ENCODE results near the gene TMOD3. TPM values are rescaled to one million over a fixed set of nuclear protein-coding genes. Genes with fewer than 3 reads are reported as not detected.
A peak's percentile ranks its signal among the peaks of the same experiment; 100 is the strongest.

TMOD3 gene
- total RNA-seq, 1 experiment from 2014 or later, result 94.6 TPM

DNA sequence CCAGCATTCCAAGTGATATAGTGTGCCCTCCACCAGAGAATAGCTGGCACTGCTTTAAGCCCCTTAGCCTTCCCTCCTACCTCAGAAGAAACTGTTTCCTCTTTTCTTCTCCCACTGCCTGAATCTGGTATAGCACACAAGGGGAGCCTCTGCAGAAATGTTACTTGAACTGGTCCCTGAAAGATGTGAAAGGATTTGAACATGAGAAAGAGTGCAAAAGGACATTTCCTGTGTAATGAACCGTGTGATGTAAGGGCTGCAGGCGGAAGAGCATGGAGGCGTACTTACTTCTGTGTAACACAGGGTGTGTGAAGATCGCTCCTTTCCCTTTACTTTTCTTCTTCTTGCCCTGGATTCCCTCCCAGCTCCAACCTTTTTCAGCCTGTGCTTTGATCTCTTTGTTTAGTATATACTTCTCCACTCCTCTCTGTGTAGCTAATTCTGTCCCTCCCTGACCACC lies 8.4 kb downstream of the TMOD3 start:
- Mint-ChIP-seq H3K36me3 (ENCODE audit: insufficient read depth, unreplicated experiment) (peaks cover 12% of the 10 kb centered on the region), H3K4me1 (ENCODE audit: insufficient read depth, unreplicated experiment) (peaks cover 77% of the 10 kb centered on the region), H3K27me3 (ENCODE audit: insufficient read depth, unreplicated experiment) (no peaks in the 10 kb centered on the region), H3K27ac (ENCODE audit: low read depth, unreplicated experiment) (peak overlapping the region; percentile 86), H3K4me3 (ENCODE audit: unreplicated experiment) (peak overlapping the region; percentile 1), H3K9me3 (ENCODE audit: unreplicated experiment) (no peaks in the 10 kb centered on the region)
- DNase-seq (ENCODE audit: unreplicated experiment), result no peak
- intact Hi-C loops (cut with micrococcal nuclease), result no loop called here
- ChIA-PET POLR2A (interaction anchor here (1.0 to 1.7 kb wide), 4 partner anchors 8 to 41 kb away, joined by 3 to 5 read pairs (median 4); partner anchors contain the start of gene TMOD3), CTCF (interaction anchor here (1.3 kb wide), 1 partner anchor 188 kb away, joined by 5 read pairs; no protein-coding TSS in a partner anchor)
- no TSS peak for BruUV-seq (replicated peaks)
- TF ChIP-seq, protein P1, sequence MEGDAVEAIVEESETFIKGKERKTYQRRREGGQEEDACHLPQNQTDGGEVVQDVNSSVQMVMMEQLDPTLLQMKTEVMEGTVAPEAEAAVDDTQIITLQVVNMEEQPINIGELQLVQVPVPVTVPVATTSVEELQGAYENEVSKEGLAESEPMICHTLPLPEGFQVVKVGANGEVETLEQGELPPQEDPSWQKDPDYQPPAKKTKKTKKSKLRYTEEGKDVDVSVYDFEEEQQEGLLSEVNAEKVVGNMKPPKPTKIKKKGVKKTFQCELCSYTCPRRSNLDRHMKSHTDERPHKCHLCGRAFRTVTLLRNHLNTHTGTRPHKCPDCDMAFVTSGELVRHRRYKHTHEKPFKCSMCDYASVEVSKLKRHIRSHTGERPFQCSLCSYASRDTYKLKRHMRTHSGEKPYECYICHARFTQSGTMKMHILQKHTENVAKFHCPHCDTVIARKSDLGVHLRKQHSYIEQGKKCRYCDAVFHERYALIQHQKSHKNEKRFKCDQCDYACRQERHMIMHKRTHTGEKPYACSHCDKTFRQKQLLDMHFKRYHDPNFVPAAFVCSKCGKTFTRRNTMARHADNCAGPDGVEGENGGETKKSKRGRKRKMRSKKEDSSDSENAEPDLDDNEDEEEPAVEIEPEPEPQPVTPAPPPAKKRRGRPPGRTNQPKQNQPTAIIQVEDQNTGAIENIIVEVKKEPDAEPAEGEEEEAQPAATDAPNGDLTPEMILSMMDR (IDR thresholded peaks at IDR 0.05; ENCODE audit: unreplicated experiment), result no peak

DNA sequence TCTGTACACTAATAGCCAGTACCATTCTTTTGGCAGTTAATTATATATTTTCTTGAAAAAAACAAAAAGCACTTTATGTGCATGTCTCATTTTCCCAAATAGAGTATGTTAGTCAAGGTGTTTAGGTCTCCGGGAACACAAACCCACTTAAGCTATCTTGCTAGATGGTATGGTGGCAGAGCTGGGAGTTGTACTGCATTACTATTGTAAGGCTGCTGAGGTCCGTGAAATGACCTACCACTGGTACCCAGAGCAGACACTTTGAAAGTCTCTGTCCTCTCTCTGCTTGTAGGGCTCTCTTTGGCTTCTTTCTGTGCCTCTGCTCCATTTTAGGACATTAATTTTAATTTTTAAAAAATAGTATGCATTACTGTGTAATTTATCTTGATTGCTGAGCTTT lies 8.8 kb downstream of the TMOD3 start:
- no peak for DNase-seq (ENCODE audit: unreplicated experiment)
- TF ChIP-seq, protein P1 (IDR thresholded peaks at IDR 0.05; ENCODE audit: unreplicated experiment), result no peak
- Mint-ChIP-seq H3K4me3 (ENCODE audit: unreplicated experiment) (peak overlapping the region; percentile 1), H3K27ac (ENCODE audit: low read depth, unreplicated experiment) (peak overlapping the region; percentile 86), H3K9me3 (ENCODE audit: unreplicated experiment) (no peaks in the 10 kb centered on the region), H3K27me3 (ENCODE audit: insufficient read depth, unreplicated experiment) (no peaks in the 10 kb centered on the region), H3K36me3 (ENCODE audit: insufficient read depth, unreplicated experiment) (peaks cover 12% of the 10 kb centered on the region), H3K4me1 (ENCODE audit: insufficient read depth, unreplicated experiment) (peaks cover 77% of the 10 kb centered on the region)
- ChIA-PET CTCF (interaction anchor here (1.3 kb wide), 1 partner anchor 188 kb away, joined by 5 read pairs; no protein-coding TSS in a partner anchor), POLR2A (interaction anchor here (1.0 to 1.7 kb wide), 4 partner anchors 9 to 41 kb away, joined by 3 to 5 read pairs (median 4); partner anchors contain the start of gene TMOD3)
- intact Hi-C loops (cut with micrococcal nuclease), result no loop called here
- no TSS peak for BruUV-seq (replicated peaks)

GRCh38 chr15:51840692-51841091 lies 11.2 kb downstream of the TMOD3 start:
- peaks cover 6% of the 10 kb centered on the region for H3K36me3 Mint-ChIP-seq (ENCODE audit: insufficient read depth, unreplicated experiment)
- H3K27me3 Mint-ChIP-seq (ENCODE audit: insufficient read depth, unreplicated experiment), result no peaks in the 10 kb centered on the region
- no TSS peak for BruUV-seq (replicated peaks)
- H3K4me3 Mint-ChIP-seq (ENCODE audit: unreplicated experiment), result no peak overlapping the region
- ChIA-PET CTCF (interaction anchor here (0.8 to 2.0 kb wide), 2 partner anchors 12 to 299 kb away, joined by 4 to 7 read pairs; no protein-coding TSS in a partner anchor), POLR2A (interaction anchor here (0.5 to 1.6 kb wide), 4 partner anchors 12 to 838 kb away, joined by 3 to 10 read pairs (median 4); partner anchors contain the start of genes ATOSA and TMOD3)
- H3K9me3 Mint-ChIP-seq (ENCODE audit: unreplicated experiment), result no peaks in the 10 kb centered on the region
- DNase-seq (ENCODE audit: unreplicated experiment), result no peak
- H3K27ac Mint-ChIP-seq (ENCODE audit: low read depth, unreplicated experiment), result peak overlapping the region; percentile 69
- intact Hi-C loops (cut with micrococcal nuclease), result no loop called here
- TF ChIP-seq, protein P1 (IDR thresholded peaks at IDR 0.05; ENCODE audit: unreplicated experiment), result no peak
- H3K4me1 Mint-ChIP-seq (ENCODE audit: insufficient read depth, unreplicated experiment), result peaks cover 66% of the 10 kb centered on the region

- intact Hi-C loops (cut with micrococcal nuclease), result no loop called here
- no peaks in the 10 kb centered on the region for H3K9me3 Mint-ChIP-seq (ENCODE audit: unreplicated experiment)
- BruUV-seq (replicated peaks), result no TSS peak
- TF ChIP-seq, protein P1 (IDR thresholded peaks at IDR 0.05; ENCODE audit: unreplicated experiment), result no peak
- H3K4me1 Mint-ChIP-seq (ENCODE audit: insufficient read depth, unreplicated experiment), result peaks cover 62% of the 10 kb centered on the region
- H3K27me3 Mint-ChIP-seq (ENCODE audit: insufficient read depth, unreplicated experiment), result no peaks in the 10 kb centered on the region
- ChIA-PET POLR2A (interaction anchor here (0.5 to 3.1 kb wide), 5 partner anchors 21 to 837 kb away, joined by 3 to 14 read pairs (median 3); partner anchors contain the start of gene ATOSA), CTCF (interaction anchor here (0.8 to 2.0 kb wide), 4 partner anchors 11 to 298 kb away, joined by 3 to 7 read pairs (median 4); no protein-coding TSS in a partner anchor)
- no peak for DNase-seq (ENCODE audit: unreplicated experiment)
- peak overlapping the region; percentile 69 for H3K27ac Mint-ChIP-seq (ENCODE audit: low read depth, unreplicated experiment)
- H3K36me3 Mint-ChIP-seq (ENCODE audit: insufficient read depth, unreplicated experiment), result peaks cover 5% of the 10 kb centered on the region
- H3K4me3 Mint-ChIP-seq (ENCODE audit: unreplicated experiment), result no peak overlapping the region
Measured at GRCh38 chr15:51841406-51842040, 12.1 kb downstream of the TMOD3 start.
